ENCODE data around the gene TSTD1.
A peak's percentile ranks its signal among the peaks of the same experiment; 100 is the strongest.
"Not testable (repeated sequence)": the region's sequence is repeated elsewhere in the genome, so short reads cannot be mapped to it uniquely, and the experiment has no call there.

Gene TSTD1

GRCh38 chr1:161020509-161021164 lies 18.1 kb downstream of the TSTD1 start, which contains the start of gene F11R:
F11R (minus strand) TSS chr1:161021152; CDS start chr1:161021073, 79 bp downstream.
- TF ChIP-seq CTCF (conservative IDR thresholded peaks at IDR 0.05; ENCODE audit: low read depth, low read length) = peak; percentile 33
- peak within 1 kb of the TSS; percentile 80 for H3K4me3 ChIP-seq (ENCODE audit: low read length)
- no peak for DNase-seq (ENCODE audit: low read depth)

- peak overlapping the region; percentile 80 for H3K4me3 ChIP-seq (ENCODE audit: low read length)
- DNase-seq (ENCODE audit: low read depth) = no peak
- no peak for TF ChIP-seq CTCF (conservative IDR thresholded peaks at IDR 0.05; ENCODE audit: low read depth, low read length)
Measured at GRCh38 chr1:161019751-161020495, 18.8 kb downstream of the TSTD1 start.

GRCh38 chr1:161019111-161019660 lies 19.6 kb downstream of the TSTD1 start:
- not testable (repeated sequence) for DNase-seq (ENCODE audit: low read depth); H3K4me3 ChIP-seq (ENCODE audit: low read length)

GRCh38 chr1:161018631-161018930 lies 20.2 kb downstream of the TSTD1 start:
- TF ChIP-seq CTCF (conservative IDR thresholded peaks at IDR 0.05; ENCODE audit: low read depth, low read length) = no peak
- H3K4me3 ChIP-seq (ENCODE audit: low read length) = no peak overlapping the region

GRCh38 chr1:161017756-161018630 lies 20.8 kb downstream of the TSTD1 start:
- DNase-seq (ENCODE audit: low read depth) = no peak
- no peak for TF ChIP-seq CTCF (conservative IDR thresholded peaks at IDR 0.05; ENCODE audit: low read depth, low read length)
- H3K4me3 ChIP-seq (ENCODE audit: low read length) = no peak overlapping the region

More at GRCh38 chr1:161018631-161018930, 20.2 kb downstream of the TSTD1 start:
- no peak for DNase-seq (ENCODE audit: low read depth)

- not testable (repeated sequence) for DNase-seq (ENCODE audit: low read depth); H3K4me3 ChIP-seq (ENCODE audit: low read length)
Measured at GRCh38 chr1:161017181-161017580, 21.6 kb downstream of the TSTD1 start.

GRCh38 chr1:161016683-161017082 lies 22.1 kb downstream of the TSTD1 start:
- not testable (repeated sequence) for H3K4me3 ChIP-seq (ENCODE audit: low read length); DNase-seq (ENCODE audit: low read depth)

GRCh38 chr1:161013488-161014230 lies 25.1 kb downstream of the TSTD1 start:
- no peak for TF ChIP-seq CTCF (conservative IDR thresholded peaks at IDR 0.05; ENCODE audit: low read depth, low read length)
- H3K4me3 ChIP-seq (ENCODE audit: low read length) = no peak overlapping the region
- DNase-seq (ENCODE audit: low read depth) = no peak
